GM19240 (cell line): Measurements from ENCODE around the gene CCDC12.

Experiments used
- DNase-seq: peaks from one replicate; pipeline ENCODE4 v3.0.0; 2011; ENCODE audit warnings: low spot score; ENCODE audit not compliant: insufficient read length

Gene CCDC12

DNA sequence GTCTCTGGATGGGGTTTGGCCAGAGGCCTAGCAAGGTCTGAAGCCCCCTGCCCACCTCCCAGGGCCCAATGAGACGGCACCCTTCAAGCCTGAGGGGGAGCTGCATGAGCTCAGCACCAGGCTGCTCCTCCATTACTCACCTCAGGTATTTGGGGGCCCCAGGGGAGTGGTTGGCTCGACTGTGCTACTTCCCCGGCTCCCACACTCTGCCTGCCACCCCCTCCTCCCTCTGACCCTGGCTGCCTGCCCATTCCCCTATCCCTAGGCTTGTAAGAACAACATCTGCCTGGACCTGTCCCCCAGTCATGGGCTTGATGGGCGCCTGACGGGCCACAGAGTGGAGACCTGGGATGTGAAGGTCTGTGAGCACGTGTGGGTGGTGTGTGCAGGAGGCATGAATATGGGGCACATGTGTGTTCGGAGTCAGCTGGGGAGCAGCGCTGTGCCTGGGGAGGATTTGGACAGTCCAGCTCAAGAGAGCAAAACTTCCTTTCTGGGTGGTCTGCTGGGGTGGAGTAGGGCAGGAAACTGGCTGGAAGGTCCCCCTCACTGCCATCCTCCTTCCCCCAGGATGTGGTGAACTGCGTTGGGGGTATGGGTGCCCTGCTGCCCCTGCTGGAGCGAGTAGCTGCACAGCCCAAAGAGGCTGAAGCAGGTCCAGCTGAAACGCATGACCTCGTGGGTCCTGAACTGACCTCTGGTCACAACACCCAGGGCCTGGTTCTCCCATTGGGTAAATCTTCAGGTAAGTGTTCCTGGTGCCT lies 20.3 kb upstream of the CCDC12 start:
- DNase-seq: no peak

DNA sequence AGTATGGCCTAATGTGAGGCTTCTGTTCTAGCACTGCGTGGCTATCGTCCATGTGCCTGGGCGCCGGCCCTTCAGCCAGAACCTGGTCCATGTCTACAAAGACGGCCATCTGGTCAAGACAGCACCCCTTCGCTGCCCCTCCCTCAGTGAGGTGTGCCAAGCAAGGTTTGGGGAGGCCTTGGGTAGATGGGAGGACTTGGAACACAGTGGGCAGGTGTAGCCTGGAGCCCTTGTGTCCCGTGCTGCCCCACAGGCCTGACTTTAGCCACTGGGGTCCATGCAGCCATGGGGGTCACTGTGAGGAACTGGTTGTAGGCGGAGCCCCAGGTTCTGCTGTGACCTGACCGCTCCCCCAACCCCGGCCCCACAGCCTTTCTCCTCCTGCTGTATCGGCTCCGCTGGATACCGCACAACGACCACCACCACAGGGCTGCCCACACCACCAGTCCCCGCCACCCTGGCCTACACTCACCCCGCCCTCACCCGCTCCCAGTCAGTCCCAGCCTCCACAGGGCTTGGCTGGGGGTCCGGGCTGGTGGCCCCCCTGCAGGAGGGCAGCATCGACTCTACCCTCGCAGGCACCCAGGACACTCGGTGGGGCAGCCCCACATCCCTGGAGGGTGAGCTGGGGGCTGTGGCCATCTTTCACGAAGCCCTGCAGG lies 19.5 kb upstream of the CCDC12 start:
- no peak for DNase-seq

DNA sequence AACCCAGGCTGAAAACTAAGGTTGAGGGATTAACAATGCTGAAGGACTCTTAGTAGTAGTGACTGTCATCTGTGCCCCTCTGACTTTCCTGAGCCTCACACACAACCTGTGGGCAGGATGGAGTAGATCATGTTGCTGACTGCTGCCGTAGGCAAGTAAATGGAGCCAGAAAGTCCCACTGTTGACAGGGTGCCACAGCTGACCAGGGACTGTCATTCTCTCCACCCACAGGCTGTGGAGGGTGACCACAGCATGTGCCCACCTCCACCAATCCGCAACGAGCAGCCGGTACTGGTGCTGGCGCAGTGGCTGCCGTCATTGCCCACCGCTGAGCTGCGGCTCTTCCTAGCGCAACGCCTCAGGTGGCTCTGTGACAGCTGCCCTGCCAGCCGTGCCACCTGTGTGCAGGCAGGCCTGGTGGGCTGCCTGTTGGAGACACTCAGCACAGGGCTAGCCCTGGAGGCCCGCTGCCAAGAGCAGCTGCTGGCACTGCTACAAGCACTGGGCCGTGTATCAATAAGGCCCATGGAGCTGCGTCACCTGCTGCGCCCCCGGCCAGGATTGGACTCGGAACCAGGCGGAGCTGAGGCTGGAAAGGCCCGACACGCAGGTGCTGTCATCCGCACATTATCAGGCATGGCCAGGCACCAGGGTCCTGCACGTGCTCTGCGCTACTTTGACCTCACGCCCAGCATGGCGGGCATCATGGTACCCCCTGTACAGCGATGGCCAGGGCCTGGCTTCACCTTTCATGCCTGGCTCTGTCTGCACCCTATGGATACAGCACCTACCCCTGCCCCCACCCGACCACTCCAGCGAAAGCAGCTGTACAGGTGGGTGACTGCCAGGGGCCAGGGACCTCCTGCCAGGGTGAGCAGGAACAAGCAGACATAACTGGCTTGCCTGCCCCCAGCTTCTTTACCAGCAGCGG lies 18.5 kb upstream of the CCDC12 start:
- no peak for DNase-seq

DNA sequence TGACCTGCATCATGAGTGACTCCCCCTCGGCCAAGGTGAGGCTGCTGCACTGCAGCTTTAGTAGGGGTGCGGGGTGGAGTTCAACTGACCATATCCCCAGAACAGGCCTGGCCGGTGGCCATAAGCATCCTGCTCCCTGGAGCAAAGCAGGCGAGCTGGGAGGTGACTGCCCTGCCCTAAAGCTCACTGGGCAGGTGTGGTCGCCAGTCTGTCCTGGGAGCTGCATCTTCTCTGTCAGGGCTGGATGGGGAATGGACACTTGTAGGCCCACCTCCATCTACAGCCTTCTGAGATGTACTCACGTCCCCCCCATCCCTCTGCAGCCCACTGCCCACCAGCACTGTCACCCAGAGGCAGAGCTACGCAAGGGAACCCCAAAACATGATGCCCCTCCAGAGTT lies 17.4 kb upstream of the CCDC12 start:
- no peak for DNase-seq

DNA sequence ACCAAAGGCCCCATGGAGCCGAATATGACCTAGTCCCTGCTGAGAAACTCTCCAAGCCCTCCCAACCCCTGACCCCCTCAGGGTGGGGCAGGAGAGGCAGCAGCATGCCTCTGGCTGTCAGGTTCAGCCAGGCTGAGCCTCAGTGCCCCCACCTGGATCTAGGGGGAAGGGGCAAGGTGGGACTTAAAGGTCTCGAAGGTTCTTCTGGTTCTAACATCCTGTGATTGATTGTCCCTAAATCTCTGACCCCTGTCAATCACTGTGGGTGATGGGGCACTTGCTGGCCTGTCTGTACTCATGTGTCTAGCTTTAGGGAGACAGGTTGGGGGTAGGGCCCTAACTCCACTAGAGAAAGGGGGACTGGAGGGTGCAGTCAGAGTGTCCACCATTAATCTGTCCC lies 16.7 kb upstream of the CCDC12 start:
- DNase-seq: no peak

DNA sequence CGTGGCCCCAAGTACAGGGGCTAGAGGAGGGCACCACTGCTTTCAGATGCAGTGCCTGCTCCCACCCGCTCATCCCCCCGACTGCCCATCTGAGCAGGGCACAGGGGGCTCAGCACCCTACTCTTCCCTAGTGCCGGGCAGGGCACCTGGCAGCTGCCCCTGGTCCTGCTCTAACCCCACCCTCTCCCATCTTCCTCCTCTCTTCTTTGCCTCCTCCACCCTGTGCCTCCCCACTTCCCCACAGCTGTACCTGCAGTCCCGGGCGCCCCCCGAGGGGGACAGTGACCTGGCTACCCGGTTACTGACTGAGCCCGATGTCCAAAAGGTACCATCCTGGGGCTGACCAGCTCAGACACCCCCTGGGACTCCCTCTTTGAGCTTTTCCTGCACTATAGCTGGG lies 15.7 kb upstream of the CCDC12 start:
- DNase-seq: no peak

DNA sequence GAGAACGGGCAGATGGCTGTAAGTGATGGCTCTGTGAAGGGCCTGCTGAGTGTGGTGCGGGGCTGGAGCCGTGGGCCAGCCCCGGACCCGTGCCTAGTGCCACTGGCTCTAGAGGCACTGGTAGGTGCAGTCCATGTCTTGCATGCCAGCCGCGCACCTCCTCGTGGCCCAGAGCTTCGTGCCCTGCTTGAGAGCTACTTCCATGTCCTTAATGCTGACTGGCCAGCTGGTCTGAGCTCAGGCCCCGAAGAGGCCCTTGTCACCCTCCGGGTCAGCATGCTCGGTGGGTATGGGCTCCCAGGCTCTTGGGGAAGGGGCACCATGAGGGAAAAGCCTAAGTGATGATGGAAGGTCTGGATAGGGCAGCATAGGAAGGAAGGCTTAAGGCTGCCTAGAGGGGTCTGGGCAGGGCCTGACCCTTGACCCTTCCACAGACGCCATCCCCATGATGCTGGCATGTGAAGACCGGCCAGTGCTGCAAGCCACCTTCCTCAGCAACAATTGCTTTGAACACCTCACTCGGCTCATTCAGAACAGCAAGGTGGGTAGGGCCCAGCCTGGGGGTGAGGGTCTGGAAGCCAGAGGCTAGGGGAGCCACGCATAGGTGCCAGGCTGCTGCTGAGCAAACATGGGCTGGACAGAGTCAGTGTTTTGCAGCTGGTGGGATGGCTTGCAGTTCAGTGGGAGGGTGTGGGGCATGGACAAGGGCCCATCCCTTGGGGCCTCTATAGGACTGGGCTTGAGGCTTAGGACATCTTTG lies 15.0 kb upstream of the CCDC12 start:
- DNase-seq: no peak

DNA sequence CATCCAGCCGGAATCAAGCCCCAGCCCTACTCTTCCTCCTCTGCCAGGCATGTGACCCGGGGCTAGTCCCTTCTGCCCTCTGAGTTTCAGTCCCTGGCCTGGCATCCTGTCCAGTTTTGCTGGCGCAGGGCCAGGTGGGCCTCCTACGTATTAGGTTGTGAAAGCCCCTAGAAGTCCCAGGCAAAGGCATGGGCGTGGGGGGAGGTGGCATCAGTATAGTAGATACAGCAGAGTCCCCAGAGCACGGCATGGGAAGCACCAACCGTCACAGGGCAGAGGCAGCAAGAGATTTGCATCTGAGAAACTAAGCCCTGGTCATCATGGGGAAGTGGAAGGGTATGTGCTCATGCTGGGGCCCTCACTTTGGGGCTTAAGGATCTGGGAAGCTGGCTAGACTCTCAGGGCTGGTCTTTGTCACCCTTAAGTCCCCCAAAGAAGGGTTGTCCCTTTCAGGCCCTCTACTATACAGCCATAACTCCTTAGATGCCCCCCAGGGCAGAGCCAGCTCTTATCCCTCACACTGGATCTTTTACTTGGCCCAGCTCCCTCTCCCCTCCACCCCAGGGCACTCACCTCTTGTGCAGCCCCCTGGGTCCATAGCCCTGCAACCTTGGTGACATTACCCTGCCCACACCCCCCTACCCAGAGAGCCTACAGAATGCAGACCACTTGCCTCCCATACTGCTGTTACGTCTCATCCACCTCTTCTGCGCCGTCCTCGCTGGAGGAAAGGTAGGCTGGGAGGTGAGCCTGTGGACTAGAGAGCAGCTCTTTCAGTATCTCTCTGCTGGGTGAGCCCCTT lies 14.2 kb upstream of the CCDC12 start:
- no peak for DNase-seq

DNA sequence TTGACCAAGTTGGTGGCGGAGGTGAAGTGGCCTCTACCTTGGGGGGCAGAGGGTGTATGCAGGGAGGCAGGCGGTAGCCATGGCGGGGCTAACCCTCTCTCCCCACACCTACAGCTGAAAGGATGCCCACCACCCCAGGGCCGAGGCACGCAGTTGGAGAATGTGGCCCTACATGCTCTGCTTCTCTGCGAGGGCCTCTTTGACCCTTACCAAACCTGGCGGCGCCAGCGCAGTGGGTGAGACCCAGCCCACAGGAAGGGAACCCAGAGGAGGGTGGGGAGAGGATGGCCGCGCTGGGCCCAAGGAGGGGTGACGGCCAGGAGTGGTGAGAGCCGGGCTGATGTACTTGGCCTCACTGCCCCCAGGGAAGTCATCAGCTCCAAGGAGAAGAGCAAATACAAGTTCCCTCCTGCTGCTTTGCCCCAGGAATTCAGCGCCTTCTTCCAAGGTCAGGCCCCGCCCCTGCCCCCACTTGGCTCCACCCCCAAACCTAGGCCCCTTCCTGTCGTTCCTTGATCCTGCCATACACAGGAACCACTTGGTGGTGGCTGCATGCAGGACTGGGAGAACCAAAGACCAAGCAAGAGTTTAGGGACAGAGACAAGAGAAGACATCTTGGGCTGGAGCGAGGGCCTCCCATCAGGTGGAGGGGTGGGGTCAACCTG lies 12.7 kb upstream of the CCDC12 start:
- no peak for DNase-seq

DNA sequence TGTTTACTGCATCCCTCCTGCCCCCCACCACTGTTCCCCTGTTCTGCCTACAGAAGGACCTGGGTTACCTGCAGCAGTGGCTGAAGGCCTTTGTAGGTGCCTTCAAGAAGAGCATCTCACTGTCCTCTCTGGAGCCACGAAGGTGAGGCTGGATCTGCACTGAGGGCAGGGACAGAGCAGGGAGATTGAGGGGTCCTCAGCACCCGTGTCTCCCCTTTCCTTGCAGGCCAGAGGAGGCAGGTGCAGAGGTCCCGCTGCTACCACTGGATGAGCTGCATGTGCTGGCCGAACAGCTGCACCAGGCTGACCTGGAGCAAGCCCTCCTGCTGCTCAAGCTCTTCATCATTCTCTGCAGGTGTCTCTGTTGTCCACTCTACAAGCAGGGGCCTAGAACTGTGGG lies 12.1 kb upstream of the CCDC12 start:
- DNase-seq: no peak

DNA sequence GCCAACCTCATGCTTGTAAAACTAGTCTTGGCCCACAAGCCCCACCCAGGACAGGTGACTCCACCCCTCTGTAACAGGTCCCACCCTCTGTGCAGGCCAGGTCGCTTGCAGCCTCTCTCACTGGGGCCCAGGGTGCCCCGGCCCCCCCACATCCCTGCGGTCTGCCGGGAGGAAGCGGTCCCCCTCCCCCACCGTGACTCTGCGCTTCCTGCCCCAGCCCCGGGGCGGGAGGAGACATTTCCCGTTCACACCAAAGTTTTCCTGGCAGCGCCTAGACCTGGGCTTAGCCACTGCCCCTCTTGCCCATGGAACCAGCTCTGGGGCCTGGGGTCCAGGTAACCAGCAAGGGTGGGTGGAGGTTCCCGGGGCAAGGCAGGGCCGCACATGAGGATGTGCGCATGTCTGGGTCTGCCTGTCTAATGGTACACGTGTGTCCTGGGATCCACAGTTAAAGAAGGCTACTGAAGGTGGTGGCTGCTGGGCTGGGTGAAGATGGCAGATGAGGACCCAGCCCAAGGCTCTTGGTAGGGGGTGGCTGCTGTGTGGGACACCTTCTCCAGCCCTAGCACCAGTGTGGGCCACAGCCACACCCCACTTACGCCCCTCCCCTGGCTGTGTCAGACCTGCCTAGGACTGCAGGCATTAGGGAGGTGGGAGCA lies 11.3 kb upstream of the CCDC12 start:
- DNase-seq: peak; percentile 89

DNA sequence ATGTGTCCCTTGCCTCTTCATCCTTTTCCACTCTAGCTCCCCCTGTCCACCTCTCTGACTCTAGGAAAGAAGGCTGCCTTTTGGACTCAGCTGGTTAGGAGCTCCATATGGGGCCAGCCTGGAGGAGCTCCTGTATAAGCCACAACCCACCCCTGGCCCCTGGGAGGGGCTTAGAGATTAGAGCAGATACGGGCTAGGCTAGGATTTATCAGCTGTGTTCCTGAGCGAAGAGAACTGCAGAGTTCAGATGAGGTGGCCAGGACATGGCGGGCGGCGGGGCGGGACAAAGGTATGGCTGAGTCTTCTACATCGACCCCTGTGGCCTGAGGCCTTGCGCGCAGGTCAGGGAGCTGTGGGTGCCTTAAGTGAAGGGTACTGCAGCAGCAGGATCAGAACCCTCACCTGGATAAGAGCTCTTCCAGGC lies 10.8 kb upstream of the CCDC12 start:
- DNase-seq: no peak

DNA sequence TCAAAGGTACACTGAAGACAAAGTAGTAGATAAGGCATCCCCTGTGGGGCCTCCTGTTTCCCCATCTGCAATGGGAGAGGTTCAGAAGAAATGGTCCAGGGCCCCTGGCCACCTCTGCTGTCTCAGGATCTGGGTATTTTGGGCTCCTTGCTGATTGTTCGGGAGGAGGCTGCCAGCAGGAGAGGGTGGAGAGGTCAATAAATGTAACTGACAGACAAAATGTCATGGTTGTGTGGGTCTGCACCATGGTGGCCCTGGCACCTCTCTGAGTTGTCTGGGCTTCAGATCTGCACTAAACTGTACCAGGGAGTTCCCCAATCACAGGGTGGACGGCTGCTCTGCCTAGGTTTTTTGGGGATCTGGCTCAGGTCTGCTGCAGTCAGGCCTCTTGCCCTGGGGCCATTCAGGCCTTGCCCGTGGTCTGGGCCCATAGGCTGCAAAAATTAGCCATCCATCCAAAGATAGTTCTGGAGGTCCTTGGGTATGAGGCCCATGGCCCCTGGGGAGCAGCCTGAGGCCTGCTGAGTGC lies 10.3 kb upstream of the CCDC12 start:
- no peak for DNase-seq

DNA sequence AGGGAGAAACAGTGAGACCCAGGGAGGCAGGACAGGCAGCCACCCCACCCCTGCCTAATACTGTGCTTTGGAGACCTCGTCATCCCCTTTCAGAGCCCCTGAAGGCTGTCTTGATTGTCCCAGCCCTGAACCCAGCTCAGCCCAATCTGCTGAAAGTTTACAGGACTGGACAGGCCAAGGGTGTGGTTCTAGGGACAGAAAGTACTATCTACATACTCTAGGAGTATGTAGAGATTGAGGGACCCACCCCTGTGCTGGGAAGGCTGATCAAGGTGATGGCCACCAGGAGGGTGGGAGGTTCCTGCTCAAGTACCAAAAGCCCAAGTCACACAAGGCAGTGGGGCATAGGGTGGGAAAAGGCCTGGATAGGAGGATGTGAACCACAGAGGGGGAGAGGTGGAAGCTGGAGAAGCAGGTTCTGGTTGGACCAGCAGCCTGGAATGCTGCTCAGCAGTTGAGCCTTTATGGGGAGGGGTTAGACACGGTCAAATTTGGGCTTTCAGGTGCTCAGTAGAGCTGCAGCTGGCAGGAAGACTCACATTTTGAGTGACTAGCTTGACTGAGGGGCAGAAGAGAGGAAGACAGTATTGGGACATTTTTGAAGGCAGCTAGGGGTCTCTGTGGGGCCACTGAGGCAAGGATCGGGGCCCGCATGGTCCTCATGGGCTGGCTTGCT lies 9.6 kb upstream of the CCDC12 start:
- DNase-seq: no peak

DNA sequence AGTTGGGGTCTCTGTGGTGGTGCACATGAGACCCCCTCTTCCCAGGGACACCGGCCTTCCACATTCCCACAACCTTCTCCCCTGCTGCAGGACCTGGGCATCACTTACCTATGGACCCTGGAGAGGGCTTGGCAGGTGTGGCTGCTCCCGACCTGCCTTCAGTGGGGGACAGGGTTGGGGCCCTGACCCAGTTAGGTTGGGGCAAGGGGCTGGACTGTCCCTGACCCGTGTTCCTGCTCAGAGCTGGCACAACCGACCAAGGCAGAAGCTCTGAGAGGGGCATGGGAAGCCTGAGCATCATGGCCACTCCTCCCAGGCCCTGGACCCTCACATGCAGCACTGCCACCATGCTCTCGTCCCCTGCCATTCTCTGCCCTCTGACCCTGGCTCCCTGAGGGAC lies 9.0 kb upstream of the CCDC12 start:
- DNase-seq: no peak

DNA sequence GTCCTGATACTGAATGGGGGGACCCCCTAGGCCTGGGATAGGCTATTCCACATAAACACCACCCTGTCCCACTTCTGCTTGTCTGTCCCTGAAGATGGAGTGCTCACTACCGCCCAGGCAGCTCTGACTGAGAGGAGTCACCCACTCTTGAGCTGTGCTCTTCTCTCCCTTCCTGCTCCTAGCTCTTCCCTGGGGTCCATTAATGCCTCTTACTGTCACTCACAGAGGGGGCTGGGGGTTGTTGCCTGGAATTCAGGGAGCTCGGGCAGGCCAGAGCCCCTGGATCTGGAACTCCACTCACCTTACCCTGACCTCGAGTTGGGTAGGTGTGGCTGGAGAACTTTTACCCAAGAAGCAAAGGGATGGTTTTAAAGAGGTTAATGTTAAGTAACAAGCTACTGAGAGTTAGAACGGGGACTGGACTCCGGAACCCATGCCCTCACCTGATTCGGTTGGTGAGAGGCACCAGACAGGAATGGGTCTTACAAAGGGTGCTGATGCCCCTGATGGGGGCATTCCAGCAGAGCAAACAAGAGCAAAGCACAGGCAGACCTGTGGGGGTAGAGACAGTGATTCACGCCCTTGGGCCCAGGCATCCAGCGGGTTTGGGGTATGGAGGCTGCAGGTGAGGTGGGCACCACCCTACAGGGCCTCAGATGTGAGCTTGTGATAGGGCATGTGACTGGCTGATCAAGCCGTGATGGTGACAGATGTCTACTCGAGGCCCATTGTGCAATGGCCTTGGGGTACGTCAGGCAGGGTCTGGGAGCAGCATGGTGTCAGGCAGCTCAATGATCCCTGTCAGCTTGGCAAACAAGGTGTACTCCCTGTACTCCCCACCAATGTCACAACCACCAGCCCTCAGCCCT lies 8.3 kb upstream of the CCDC12 start:
- no peak for DNase-seq

DNA sequence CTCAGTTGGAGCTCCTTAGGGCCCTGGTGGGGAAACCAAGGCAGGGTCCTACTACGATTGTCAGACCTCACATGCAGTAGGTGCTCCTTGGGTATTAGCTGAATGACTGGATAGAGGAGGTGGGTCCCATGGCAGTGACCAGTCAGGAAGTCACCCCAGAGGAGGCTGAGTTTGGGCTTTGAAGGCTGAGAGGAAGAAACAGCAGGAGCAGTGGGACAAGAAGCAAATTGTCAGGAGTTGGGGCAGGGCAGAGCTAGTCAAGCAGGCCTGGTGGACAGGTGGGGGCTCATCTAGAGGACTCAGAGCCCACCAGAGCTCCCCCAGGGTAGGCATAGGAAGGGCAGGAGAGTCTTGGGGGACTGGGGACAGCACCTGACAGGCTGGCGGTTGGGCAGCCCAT lies 6.0 kb upstream of the CCDC12 start:
- no peak for DNase-seq
